IMR-90 (cell line): ENCODE data around the gene OR56B1. TPM values are rescaled to one million over a fixed set of nuclear protein-coding genes. Genes with fewer than 3 reads are reported as not detected.

Experiments used
- ATAC-seq: fragments of 200-7000 bp; cut with Tn5 transposase; 2 replicates; pipeline ENCODE4 v1.9.1; 2020; ENCODE audit warnings: low read depth, mild to moderate bottlenecking, moderate library complexity
- BruUV-seq: library from RNA; stranded (reverse); fragments of 400-500 nt; replicated peaks from 2 replicates; lab custom pipeline; 2021; lab: Mats Ljungman, UMichigan
- CTCF ChIA-PET: fragments of 300-600 bp; formaldehyde crosslinking; extraction: SDS; loops from one replicate; lab custom pipeline; 2021; ENCODE audit warnings: antibody characterized with exemption; lab: Yijun Ruan, JAX
- POLR2A ChIA-PET: fragments of 300-600 bp; sonication (Branson Sonifier 250); formaldehyde crosslinking; loops from one replicate; lab custom pipeline; 2022; ENCODE audit warnings: antibody characterized with exemption; ENCODE audit not compliant: unreplicated experiment; lab: Charles Lee
- DNase-seq: peaks from one replicate; pipeline ENCODE4 v3.0.0; 2013
- H2AFZ ChIP-seq: replicated peaks from 2 replicates; pipeline ENCODE3; 2013; ENCODE audit warnings: low read length, mild to moderate bottlenecking; ENCODE audit not compliant: poor library complexity
- H2AK5ac ChIP-seq: 2 replicates; pipeline ENCODE4 v1.6.1; 2013; ENCODE audit warnings: low read depth, low read length, inconsistent platforms
- H2AK9ac ChIP-seq: replicated peaks from 2 replicates; pipeline ENCODE3; 2013; ENCODE audit warnings: mild to moderate bottlenecking, low read depth, low read length, moderate library complexity; ENCODE audit not compliant: poor library complexity
- H2BK120ac ChIP-seq: 2 replicates; pipeline ENCODE4 v1.6.1; 2013; ENCODE audit warnings: low read depth, low read length, inconsistent platforms
- H2BK15ac ChIP-seq: 3 replicates; pipeline ENCODE4 v1.6.1; 2013; ENCODE audit warnings: low read depth, low read length, inconsistent platforms
- H2BK20ac ChIP-seq: 2 replicates; pipeline ENCODE4 v1.6.1; 2013; ENCODE audit warnings: low read depth, mild to moderate bottlenecking, inconsistent platforms, low read length, moderate library complexity
- H2BK5ac ChIP-seq: 2 replicates; pipeline ENCODE4 v1.6.1; 2013; ENCODE audit warnings: mild to moderate bottlenecking, low read depth, low read length, inconsistent platforms; ENCODE audit not compliant: poor library complexity, severe bottlenecking
- H3K14ac ChIP-seq: replicated peaks from 2 replicates; pipeline ENCODE4 v1.6.1; 2013; ENCODE audit warnings: low read depth, low read length, inconsistent platforms
- H3K18ac ChIP-seq: 2 replicates; pipeline ENCODE4 v1.6.1; 2013; ENCODE audit warnings: low read depth, low read length, control low read depth
- H3K23ac ChIP-seq: 2 replicates; pipeline ENCODE4 v1.6.1; 2013; ENCODE audit warnings: low read depth, low read length, inconsistent platforms
- H3K27ac ChIP-seq: 2 replicates; pipeline ENCODE4 v1.5.1; 2013; ENCODE audit warnings: mild to moderate bottlenecking, control low read depth, low read length; ENCODE audit not compliant: insufficient read depth
- H3K27me3 ChIP-seq: 2 replicates; pipeline ENCODE4 v1.6.1; 2013; ENCODE audit warnings: low read length; ENCODE audit not compliant: control insufficient read depth, insufficient read depth
- H3K36me3 ChIP-seq: 2 replicates; pipeline ENCODE4 v1.6.1; 2013; ENCODE audit warnings: low read length, mixed read lengths; ENCODE audit not compliant: control insufficient read depth, insufficient read depth
- H3K4ac ChIP-seq: 2 replicates; pipeline ENCODE4 v1.6.1; 2013; ENCODE audit warnings: low read depth, low read length, inconsistent platforms
- H3K4me1 ChIP-seq: 2 replicates; pipeline ENCODE4 v1.6.1; 2013; ENCODE audit warnings: low read length, mixed read lengths; ENCODE audit not compliant: control insufficient read depth, insufficient read depth
- H3K4me2 ChIP-seq: 2 replicates; pipeline ENCODE4 v1.6.1; 2013; ENCODE audit warnings: low read depth, mild to moderate bottlenecking, control low read depth, low read length, moderate library complexity
- H3K4me3 ChIP-seq: 2 replicates; pipeline ENCODE4 v1.5.1; 2013; ENCODE audit warnings: low read depth, mild to moderate bottlenecking, control low read depth, low read length, moderate library complexity; ENCODE audit not compliant: insufficient read depth
- H3K56ac ChIP-seq: 2 replicates; pipeline ENCODE4 v1.6.1; 2013; ENCODE audit warnings: low read length, inconsistent platforms; ENCODE audit not compliant: insufficient read depth; ENCODE audit errors: extremely low read depth
- H3K79me1 ChIP-seq, 2 experiments: 2 replicates each; pipeline ENCODE4 v1.6.1; 2013; ENCODE audit warnings: low read length in 2 of 2, inconsistent platforms in 1 of 2, low read depth in 1 of 2
- H3K9ac ChIP-seq: 2 replicates; pipeline ENCODE4 v1.6.1; 2013; ENCODE audit warnings: low read depth, low read length, control low read depth
- H3K9me1 ChIP-seq: 2 replicates; pipeline ENCODE4 v1.6.1; 2013; ENCODE audit warnings: low read length, inconsistent platforms; ENCODE audit not compliant: insufficient read depth
- H3K9me3 ChIP-seq: 2 replicates; pipeline ENCODE4 v1.6.1; 2013; ENCODE audit warnings: low read length; ENCODE audit not compliant: control insufficient read depth, insufficient read depth
- H4K20me1 ChIP-seq: 2 replicates; pipeline ENCODE4 v1.6.1; 2013; ENCODE audit warnings: low read length, inconsistent platforms; ENCODE audit not compliant: insufficient read depth
- H4K5ac ChIP-seq: 2 replicates; pipeline ENCODE4 v1.6.1; 2013; ENCODE audit warnings: mild to moderate bottlenecking, low read depth, low read length, control low read depth
- H4K8ac ChIP-seq, 2 experiments: 2 replicates each; pipeline ENCODE4 v1.6.1; 2013; ENCODE audit warnings: low read depth in 2 of 2, low read length in 2 of 2, control low read depth in 1 of 2, inconsistent platforms in 1 of 2
- H4K91ac ChIP-seq: 2 replicates; pipeline ENCODE4 v1.6.1; 2013; ENCODE audit warnings: low read depth, low read length, inconsistent platforms; ENCODE audit not compliant: insufficient read depth
- CEBPB ChIP-seq: IDR thresholded peaks from 2 replicates; pipeline ENCODE4 v1.6.1; 2012; ENCODE audit warnings: low read depth, low read length, improper control_type of control experiment
- CTCF ChIP-seq: conservative IDR thresholded peaks from 2 replicates; pipeline ENCODE4 v1.5.1; 2012; ENCODE audit warnings: mild to moderate bottlenecking, low read depth, low read length, improper control_type of control experiment
- whole genome bisulfite sequencing, 2 experiments: methylation state at CpG; one replicate each; pipeline versions ENCODE4 v1.1.5 to v1.1.7; 2013; ENCODE audit warnings: missing lambda C conversion rate in 2 of 2; ENCODE audit not compliant: insufficient read length in 1 of 2; ENCODE audit errors: extremely low coverage in 2 of 2; 5-methylcytosine and 5-hydroxymethylcytosine counted together
- dilution Hi-C: fragments of 300-500 bp; cut with HindIII; formaldehyde crosslinking; loops from one replicate; pipeline ENCODE4 v1.14.3; 2018; ENCODE audit warnings: low sequenced_read_pairs; ENCODE audit not compliant: unreplicated experiment
- in situ Hi-C: fragments of 300-500 bp; cut with MboI; formaldehyde crosslinking; loops from 3 replicates; pipeline ENCODE4 v1.14.3; 2019; ENCODE audit warnings: low sequenced_read_pairs, inconsistent platforms, mixed read lengths
- intact Hi-C: fragments of 100-400 bp; cut with micrococcal nuclease; formaldehyde crosslinking; loops from 2 replicates; pipeline ENCODE4 v1.10.0; 2022
- polyA plus RNA-seq, 3 experiments: library from polyadenylated mRNA; depleted of rRNA; stranded (reverse); fragments of >200 nt; gene quantifications; 2 replicates each; pipeline ENCODE4 v1.2.3, GENCODE V29; 2012; ENCODE audit warnings: low replicate concordance in 1 of 3
- total RNA-seq: library from RNA; depleted of rRNA; stranded (reverse); fragments of >200 nt; gene quantifications from 2 replicates; pipeline ENCODE4 v1.2.3, GENCODE V29; 2012

The OR56B1 gene
- total and polyA plus RNA-seq, 2 of the 4 experiments (the other 2 are of a cell fraction) = not detected

- Histone ChIP-seq H2AK9ac (no peak overlapping the region), H2BK120ac (no peak overlapping the region), H3K27ac (no peak overlapping the region), H4K20me1 (no peaks in the 10 kb centered on the region), H3K4me2 (no peak overlapping the region), H2BK5ac (no peak overlapping the region), H4K8ac (no peak overlapping the region), H4K91ac (no peak overlapping the region), H3K9ac (no peak overlapping the region), H3K4ac (no peak overlapping the region), H3K79me1 (no peaks in the 10 kb centered on the region; a peak in 1 of 4 replicates), H3K9me3 (no peaks in the 10 kb centered on the region), H3K36me3 (peaks cover 10% of the 10 kb centered on the region), H3K27me3 (no peaks in the 10 kb centered on the region), H3K18ac (no peak overlapping the region), H3K23ac (no peak overlapping the region), H3K9me1 (no peaks in the 10 kb centered on the region), H2AFZ (no peak overlapping the region), H2BK15ac (no peak overlapping the region), H3K4me3 (no peak overlapping the region), H3K14ac (no peak overlapping the region), H4K5ac (no peak overlapping the region), H3K4me1 (peaks cover 1% of the 10 kb centered on the region; the same call in 1 of the 2 replicates), H2AK5ac (no peak overlapping the region), H2BK20ac (no peak overlapping the region), H3K56ac (no peak overlapping the region)
- DNase-seq (peak; percentile 42), ATAC-seq (0 out of 2 replicates have a peak, but pooled peaks have one; percentile 21)
- CTCF ChIA-PET = interaction anchor here (0.6 kb wide), 1 partner anchor 1154 kb away, joined by 3 read pairs; no protein-coding TSS in a partner anchor
- intact Hi-C loops = no loop called here
- POLR2A ChIA-PET = interaction anchor here (0.6 to 0.7 kb wide), 2 partner anchors 74 to 380 kb away, joined by 3 read pairs; no protein-coding TSS in a partner anchor
- BruUV-seq = no TSS peak
- in situ Hi-C loops = no loop called here
- 0 out of 2 replicates have a peak, but pooled peaks have one; percentile 1 for TF ChIP-seq CEBPB
- no peak for TF ChIP-seq CTCF
- dilution Hi-C loops = no loop called here
- WGBS, 2 experiments = 40% methylated on average over 1 of the region's 4 CpGs; no CpG with 5 or more reads in 1 of the 2 experiments
Measured at GRCh38 chr11:5705688-5706087, 30.6 kb upstream of the OR56B1 start.
